H1 (cell line): Measurements from ENCODE around the gene LCNL1. TPM values are rescaled to one million over a fixed set of nuclear protein-coding genes. Genes with fewer than 3 reads are reported as not detected.
A peak's percentile ranks its signal among the peaks of the same experiment; 100 is the strongest.

Experiments
- BACH1 ChIP-seq: IDR thresholded peaks from 2 replicates; pipeline ENCODE4 v1.6.1; 2012; ENCODE audit warnings: low read length, improper control_type of control experiment
- CEBPB ChIP-seq: IDR thresholded peaks from 2 replicates; pipeline ENCODE4 v1.6.1; 2012; ENCODE audit warnings: low read depth, low read length
- CREB1 ChIP-seq: IDR thresholded peaks from 2 replicates; pipeline ENCODE4 v1.6.1; 2012; ENCODE audit warnings: inconsistent platforms
- EGR1 ChIP-seq: IDR thresholded peaks from 2 replicates; pipeline ENCODE4 v1.6.1; 2011; ENCODE audit warnings: low read depth, low read length, borderline replicate concordance
- KDM4A ChIP-seq: IDR thresholded peaks from one replicate; pipeline ENCODE4 v1.7.1; 2012; ENCODE audit warnings: low read depth, mild to moderate bottlenecking, moderate library complexity, low read length, inconsistent platforms; ENCODE audit not compliant: severe bottlenecking
- POLR2A ChIP-seq, 2 experiments: IDR thresholded peaks; 1 replicate in 1 of 2; 2 replicates in 1 of 2; pipeline ENCODE4 v1.6.1; 2011; ENCODE audit warnings: low read depth in 2 of 2, low read length in 2 of 2, mild to moderate bottlenecking in 2 of 2; ENCODE audit errors: control extremely low read depth in 1 of 2
- RBBP5 ChIP-seq: IDR thresholded peaks from 2 replicates; pipeline ENCODE4 v1.7.1; 2012; ENCODE audit warnings: low read depth, mild to moderate bottlenecking, inconsistent platforms, low read length, moderate library complexity, borderline replicate concordance
- RXRA ChIP-seq: IDR thresholded peaks from 2 replicates; pipeline ENCODE4 v1.6.1; 2011; ENCODE audit warnings: low read depth, mild to moderate bottlenecking, low read length, moderate library complexity; ENCODE audit not compliant: insufficient read depth
- SIN3A ChIP-seq, 2 experiments: IDR thresholded peaks in 1 of 2; conservative IDR thresholded peaks in 1 of 2; 2 replicates each; pipeline ENCODE4 v1.6.1; 2011 to 2012; ENCODE audit warnings: low read length in 2 of 2, improper control_type of control experiment in 1 of 2, low read depth in 1 of 2, mild to moderate bottlenecking in 1 of 2
- SP2 ChIP-seq: IDR thresholded peaks from 2 replicates; pipeline ENCODE4 v1.6.1; 2012; ENCODE audit warnings: mild to moderate bottlenecking, low read length, inconsistent platforms
- SRF ChIP-seq: IDR thresholded peaks from 2 replicates; pipeline ENCODE4 v1.6.1; 2011; ENCODE audit warnings: mild to moderate bottlenecking, low read depth, low read length, moderate library complexity
- polyA plus RNA-seq, 7 experiments: library from polyadenylated mRNA; depleted of rRNA in 3 of 7; stranded (reverse) in 5 of 7; unstranded in 2 of 7; fragments of >200 nt in 5 of 7; fragments of 200-250 nt in 2 of 7; gene quantifications; 1 replicate in 5 of 7; 2 replicates in 1 of 7; 4 replicates in 1 of 7; pipeline versions ENCODE4 v1.2.1 to v1.2.3, GENCODE V29; 2011 to 2013; ENCODE audit warnings: missing spikeins in 2 of 7, mixed read lengths in 2 of 7
- total RNA-seq: library from RNA; stranded (reverse); fragmentation: NEBNext Ultra II Directional; extraction: Animal tissue kit (Norgen Biotek cat#: 25700); gene quantifications from 2 replicates; pipeline ENCODE4 v1.2.1, GENCODE V29; 2021

The LCNL1 gene
- total and polyA plus RNA-seq, 2 of the 8 experiments (the other 6 are each of a cell fraction or from before 2014, with no cell fraction given), result 0.11 TPM; not detected in 1

DNA sequence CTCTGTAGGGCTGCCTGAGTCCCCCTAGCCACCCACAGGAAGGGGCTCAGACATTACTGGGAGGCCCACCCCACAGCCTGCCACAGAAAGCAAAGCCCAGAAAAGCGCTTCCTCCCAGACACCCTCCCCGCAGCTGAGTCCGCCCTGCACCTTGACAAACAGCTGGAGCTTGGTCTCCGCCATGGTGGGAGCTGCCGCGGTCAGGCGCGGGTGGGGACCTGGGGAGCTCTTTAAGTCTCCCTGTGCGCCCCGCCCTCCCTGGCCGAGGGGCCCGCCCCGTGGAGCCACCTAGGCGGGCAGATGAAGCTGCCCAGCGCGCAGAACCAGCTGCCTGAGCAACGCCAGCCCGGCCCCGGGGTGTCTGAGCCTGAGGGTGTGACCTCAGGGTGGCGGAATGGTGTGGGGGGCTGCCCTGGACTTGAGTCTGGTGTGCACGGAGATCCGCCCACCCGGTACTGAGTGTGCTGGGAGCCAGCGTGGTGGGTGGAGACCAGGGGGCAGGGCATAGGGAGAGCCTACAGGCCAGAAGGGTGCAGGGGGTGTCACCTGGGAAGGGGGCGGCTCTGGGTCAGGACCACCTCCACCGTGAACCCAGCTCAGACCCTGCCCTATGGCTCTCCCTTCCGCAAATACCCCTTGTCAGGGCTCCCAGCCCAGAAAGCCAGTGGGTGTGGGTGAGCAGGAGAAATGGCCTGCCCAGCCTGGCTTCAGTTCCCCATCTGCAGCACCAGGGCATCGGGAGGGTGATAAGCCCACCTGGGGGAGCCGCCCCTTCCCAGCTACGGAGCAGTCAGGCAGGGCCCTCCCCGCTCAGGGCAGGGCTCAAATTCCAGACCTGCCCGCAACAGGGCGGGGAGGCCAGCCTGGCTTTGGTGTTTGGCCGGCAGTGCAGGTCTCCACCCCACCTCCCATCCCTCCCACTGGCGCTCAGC, 13.8 kb downstream of the LCNL1 start, which contains the start of gene CLIC3 (continued):
- 0 out of 4 replicates have a peak, but pooled peaks of 1 of the 2 experiments have one; percentile 12 for TF ChIP-seq SIN3A (conservative IDR thresholded peaks at IDR 0.05 in 1 of 2, IDR thresholded peaks at IDR 0.05 in 1 of 2; ENCODE audit: low read depth in 1 of 2, low read length in 2 of 2)
- TF ChIP-seq KDM4A, result peak; percentile 53
- TF ChIP-seq EGR1, result no peak
- TF ChIP-seq SP2, result no peak
- no peak for TF ChIP-seq SRF
- no peak for TF ChIP-seq CEBPB
- no peak for TF ChIP-seq CREB1
- TF ChIP-seq RBBP5, result no peak
- TF ChIP-seq POLR2A (IDR thresholded peaks at IDR 0.05; ENCODE audit: control extremely low read depth in 1 of 2, low read depth in 2 of 2, low read length in 2 of 2), result no peak
- no peak for TF ChIP-seq BACH1
- no peak for TF ChIP-seq RXRA
- TF ChIP-seq, all 59 proteins: peak for 4
